ENCODE data around the gene MACO1. TPM values are rescaled to one million over a fixed set of nuclear protein-coding genes. Genes with fewer than 3 reads are reported as not detected.

Gene MACO1
- total and polyA plus RNA-seq, 10 of the 15 experiments (the other 5 are each of a cell fraction or from before 2014, with no cell fraction given): 3.2 to 19.8 (median 10.3) TPM

DNA sequence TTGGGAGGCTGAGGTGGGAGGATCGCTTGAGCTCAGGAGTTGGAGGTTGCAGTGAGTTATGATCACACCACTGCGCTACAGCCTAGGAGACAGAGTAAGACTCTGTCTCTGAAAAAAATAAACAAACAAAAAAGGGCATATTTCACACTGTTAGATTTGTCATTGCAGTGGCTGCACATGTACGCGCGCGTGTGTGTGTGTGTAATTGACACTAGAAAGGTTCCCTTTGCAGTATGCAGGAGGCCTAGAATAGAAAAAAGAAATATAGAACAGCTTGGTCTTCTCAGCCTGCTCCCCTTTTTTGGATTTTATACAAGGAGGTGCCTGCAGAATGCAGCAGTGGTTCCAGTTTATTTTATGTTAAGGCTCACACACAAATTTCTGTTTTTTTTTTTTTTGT is 8.6 kb downstream of the MACO1 start:
- Histone ChIP-seq H3K9me3 (replicated peaks; ENCODE audit: control insufficient read depth, insufficient read depth, low read length) (no peaks in the 10 kb centered on the region), H3K9ac (ENCODE audit: control insufficient read depth, insufficient read depth, low read length) (no peak overlapping the region), H3K27me3 (replicated peaks in 1 of 2; ENCODE audit: control insufficient read depth in 2 of 2, insufficient read depth in 2 of 2, low read length in 1 of 2) (no peaks in the 10 kb centered on the region), H2AFZ (ENCODE audit: control insufficient read depth, low read depth, low read length) (no peak overlapping the region), H3K4me2 (ENCODE audit: control insufficient read depth, insufficient read depth) (no peak overlapping the region), H3K79me2 (ENCODE audit: control insufficient read depth, insufficient read depth, low read length) (peaks cover 24% of the 10 kb centered on the region), H4K20me1 (ENCODE audit: control insufficient read depth, insufficient read depth) (no peaks in the 10 kb centered on the region), H3K27ac (ENCODE audit: control insufficient read depth, insufficient read depth) (no peak overlapping the region), H3K36me3 (ENCODE audit: control insufficient read depth in 2 of 2, insufficient read depth in 2 of 2, low read length in 1 of 2) (0 out of 4 replicates have a peak, but pooled peaks cover 0 to 2% of the 10 kb centered on the region in 2 experiments), H3K4me1 (ENCODE audit: control insufficient read depth, insufficient read depth, low read length) (peaks cover 13% of the 10 kb centered on the region), H3K4me3 (no peak overlapping the region)
- ChIA-PET RAD21 (ENCODE audit: unreplicated experiment) (no interaction called here), SMC1A (ENCODE audit: uncharacterized antibody, unreplicated experiment) (interaction anchor here (0.5 to 1.3 kb wide), 3 partner anchors 36 to 83 kb away, joined by 3 to 4 read pairs (median 3); no protein-coding TSS in a partner anchor), POLR2A (interaction anchor here (0.6 kb wide), 1 partner anchor 183 kb away, joined by 5 read pairs; no protein-coding TSS in a partner anchor), CTCF (interaction anchor here (0.9 kb wide), 1 partner anchor 48 kb away, joined by 3 read pairs; no protein-coding TSS in a partner anchor)
- in situ Hi-C loops (cut with MboI) (no loop called here), intact Hi-C loops (cut with micrococcal nuclease; ENCODE audit: unreplicated experiment) (no loop called here)
- DNase-seq (ENCODE audit: low read depth, low spot score) (no peak), ATAC-seq (no peak), FAIRE-seq (no peak)
- WGBS (ENCODE audit: insufficient coverage, insufficient replicate concordance, low lambda C conversion rate, missing lambda C conversion rate): 97% methylated on average over 6 of the region's 6 CpGs
- no peak for TF ChIP-seq CREB1 (IDR thresholded peaks at IDR 0.05; ENCODE audit: low read depth)
- no peak for TF ChIP-seq NFIC (IDR thresholded peaks at IDR 0.05; ENCODE audit: low read depth, low read length)
- TF ChIP-seq MEF2B (IDR thresholded peaks at IDR 0.05; ENCODE audit: partially characterized antibody, poor library complexity, severe bottlenecking): no peak
- no TSS peak for BruUV-seq (replicated peaks)

DNA sequence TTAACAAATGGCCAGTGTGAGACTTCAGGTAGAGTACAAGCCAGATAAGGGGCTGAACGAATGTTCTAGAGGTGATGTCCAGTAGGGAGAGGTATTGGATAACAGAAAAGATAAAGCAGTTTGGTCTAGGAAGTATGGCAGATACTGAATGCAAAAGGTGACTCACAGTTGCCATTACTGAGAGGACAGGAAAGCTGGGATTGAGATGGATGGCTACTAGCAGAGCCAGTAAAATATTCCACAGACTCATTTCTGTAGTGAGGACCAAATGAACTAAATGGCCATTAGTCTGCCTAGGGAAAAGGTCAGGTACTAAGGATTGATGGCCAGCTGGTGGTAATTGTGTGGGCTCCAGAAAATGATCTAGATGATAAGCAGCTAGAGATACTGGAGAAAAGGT is 11.5 kb downstream of the MACO1 start:
- TF ChIP-seq RUNX3 (IDR thresholded peaks at IDR 0.05; ENCODE audit: low read length) (no peak), EZH2 (IDR thresholded peaks at IDR 0.05; ENCODE audit: borderline replicate concordance, control insufficient read depth, low read depth, low read length) (no peak), ATF7 (IDR thresholded peaks at IDR 0.05; ENCODE audit: low read depth) (no peak), ZSCAN29 (IDR thresholded peaks at IDR 0.05) (no peak), IRF4 (IDR thresholded peaks at IDR 0.05; ENCODE audit: low read depth, low read length) (no peak), SMC3 (IDR thresholded peaks at IDR 0.05; ENCODE audit: borderline replicate concordance, low read length) (no peak), ESRRA (IDR thresholded peaks at IDR 0.05; ENCODE audit: low read length) (no peak), TCF7 (IDR thresholded peaks at IDR 0.05; ENCODE audit: borderline replicate concordance) (no peak), RAD21 (IDR thresholded peaks at IDR 0.05; ENCODE audit: insufficient read depth, low read depth, low read length) (no peak), FOS (IDR thresholded peaks at IDR 0.05; ENCODE audit: borderline replicate concordance, extremely low read depth, insufficient read length) (no peak), POLR2AphosphoS2 (IDR thresholded peaks at IDR 0.05; ENCODE audit: low read depth, low read length) (no peak), ASH2L (IDR thresholded peaks at IDR 0.05; ENCODE audit: borderline replicate concordance, low read depth) (no peak)
- TF ChIP-seq, protein P1, sequence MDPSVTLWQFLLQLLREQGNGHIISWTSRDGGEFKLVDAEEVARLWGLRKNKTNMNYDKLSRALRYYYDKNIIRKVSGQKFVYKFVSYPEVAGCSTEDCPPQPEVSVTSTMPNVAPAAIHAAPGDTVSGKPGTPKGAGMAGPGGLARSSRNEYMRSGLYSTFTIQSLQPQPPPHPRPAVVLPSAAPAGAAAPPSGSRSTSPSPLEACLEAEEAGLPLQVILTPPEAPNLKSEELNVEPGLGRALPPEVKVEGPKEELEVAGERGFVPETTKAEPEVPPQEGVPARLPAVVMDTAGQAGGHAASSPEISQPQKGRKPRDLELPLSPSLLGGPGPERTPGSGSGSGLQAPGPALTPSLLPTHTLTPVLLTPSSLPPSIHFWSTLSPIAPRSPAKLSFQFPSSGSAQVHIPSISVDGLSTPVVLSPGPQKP (IDR thresholded peaks at IDR 0.05; ENCODE audit: low read depth, low read length): no peak
- no peak overlapping the region for H3K4me2 ChIP-seq (ENCODE audit: control insufficient read depth, insufficient read depth)
- no peaks in the 10 kb centered on the region for H3K27me3 ChIP-seq (replicated peaks in 1 of 2; ENCODE audit: control insufficient read depth in 2 of 2, insufficient read depth in 2 of 2, low read length in 1 of 2)
- no peaks in the 10 kb centered on the region; the same call in 2 of the 3 replicates for H3K9me3 ChIP-seq (replicated peaks; ENCODE audit: control insufficient read depth, insufficient read depth, low read length)
- H3K4me3 ChIP-seq: no peak overlapping the region
- CTCF ChIA-PET: interaction anchor here (0.7 to 3.7 kb wide), 7 partner anchors 8 to 368 kb away, joined by 3 to 13 read pairs (median 3); partner anchors contain the start of gene MACO1
- H3K9ac ChIP-seq (ENCODE audit: control insufficient read depth, insufficient read depth, low read length): no peak overlapping the region
- FAIRE-seq: no peak
- no peak for DNase-seq (ENCODE audit: low read depth, low spot score)
- no peaks in the 10 kb centered on the region for H4K20me1 ChIP-seq (ENCODE audit: control insufficient read depth, insufficient read depth)
- POLR2A ChIA-PET: interaction anchor here (0.6 to 4.0 kb wide), 3 partner anchors 9 to 27 kb away, joined by 3 to 15 read pairs (median 6); no protein-coding TSS in a partner anchor
- H2AFZ ChIP-seq (ENCODE audit: control insufficient read depth, low read depth, low read length): no peak overlapping the region
- 89% methylated on average over 1 of the region's 1 CpG for WGBS (ENCODE audit: insufficient coverage, insufficient replicate concordance, low lambda C conversion rate, missing lambda C conversion rate)
- H3K4me1 ChIP-seq (ENCODE audit: control insufficient read depth, insufficient read depth, low read length): peaks cover 11% of the 10 kb centered on the region; the same call in 1 of the 2 replicates
- RAD21 ChIA-PET (ENCODE audit: unreplicated experiment): interaction anchor here (1.3 to 2.4 kb wide), 3 partner anchors 26 to 43 kb away, joined by 3 to 12 read pairs (median 3); no protein-coding TSS in a partner anchor
- no peak overlapping the region for H3K27ac ChIP-seq (ENCODE audit: control insufficient read depth, insufficient read depth)
- SMC1A ChIA-PET (ENCODE audit: uncharacterized antibody, unreplicated experiment): interaction anchor here (1.0 to 2.8 kb wide), 4 partner anchors 9 to 34 kb away, joined by 3 to 11 read pairs (median 6); no protein-coding TSS in a partner anchor
- ATAC-seq: no peak
- no TSS peak for BruUV-seq (replicated peaks)
- intact Hi-C loops (cut with micrococcal nuclease; ENCODE audit: unreplicated experiment) (no loop called here), in situ Hi-C loops (cut with MboI) (no loop called here)
- 0 out of 4 replicates have a peak, but pooled peaks cover 0 to 2% of the 10 kb centered on the region in 2 experiments for H3K36me3 ChIP-seq (ENCODE audit: control insufficient read depth in 2 of 2, insufficient read depth in 2 of 2, low read length in 1 of 2)
- peaks cover 15% of the 10 kb centered on the region for H3K79me2 ChIP-seq (ENCODE audit: control insufficient read depth, insufficient read depth, low read length)
